ENCODE measurements around the gene PPP1CB. TPM values are rescaled to one million over a fixed set of nuclear protein-coding genes. Genes with fewer than 3 reads are reported as not detected.
"Not testable (repeated sequence)": the region's sequence is repeated elsewhere in the genome, so short reads cannot be mapped to it uniquely, and the experiment has no call there.

The PPP1CB gene
- polyA plus RNA-seq, 2 donors: 104 to 140 TPM

- H3K4me3 ChIP-seq (ENCODE audit: low read depth in 1 of 2, low read length in 2 of 2); H3K27me3 ChIP-seq (ENCODE audit: control insufficient read depth in 1 of 2, insufficient read depth in 2 of 2, low read length in 2 of 2); H3K9me3 ChIP-seq (ENCODE audit: control insufficient read depth in 2 of 2, insufficient read depth in 1 of 2, low read depth in 1 of 2, low read length in 1 of 2); H3K4me1 ChIP-seq (ENCODE audit: control insufficient read depth in 2 of 2, insufficient read depth in 2 of 2, low read length in 1 of 2); H3K36me3 ChIP-seq (ENCODE audit: control insufficient read depth in 2 of 2, insufficient read depth in 2 of 2, low read length in 1 of 2): not testable (repeated sequence)
- peak overlapping the region in 1 of 2 donors; percentile 49 for H3K27ac ChIP-seq (ENCODE audit: low read depth in 2 of 2, low read length in 1 of 2)
- WGBS, 2 donors: 85 to 87% methylated on average over 7 of the region's 7 CpGs
Observed at GRCh38 chr2:28784570-28784969, 32.9 kb downstream of the PPP1CB start.

GRCh38 chr2:28796620-28797019 is 45.0 kb downstream of the PPP1CB start:
- Histone ChIP-seq H3K9me3 (ENCODE audit: control insufficient read depth in 2 of 2, insufficient read depth in 1 of 2, low read depth in 1 of 2, low read length in 1 of 2) (no peaks in the 10 kb centered on the region), H3K36me3 (ENCODE audit: control insufficient read depth in 2 of 2, insufficient read depth in 2 of 2, low read length in 1 of 2) (peaks cover 0 to 5% of the 10 kb centered on the region in 2 donors), H3K4me1 (ENCODE audit: control insufficient read depth in 2 of 2, insufficient read depth in 2 of 2, low read length in 1 of 2) (no peaks in the 10 kb centered on the region), H3K4me3 (ENCODE audit: low read depth in 1 of 2, low read length in 2 of 2) (no peak overlapping the region), H3K27me3 (ENCODE audit: control insufficient read depth in 1 of 2, insufficient read depth in 2 of 2, low read length in 2 of 2) (no peaks in the 10 kb centered on the region), H3K27ac (ENCODE audit: low read depth in 2 of 2, low read length in 1 of 2) (no peak overlapping the region)
- WGBS, 2 donors: 75 to 80% methylated on average over 4 of the region's 4 CpGs

- Histone ChIP-seq H3K27me3 (ENCODE audit: control insufficient read depth in 1 of 2, insufficient read depth in 2 of 2, low read length in 2 of 2) (no peaks in the 10 kb centered on the region), H3K4me3 (ENCODE audit: low read depth in 1 of 2, low read length in 2 of 2) (no peak overlapping the region), H3K36me3 (ENCODE audit: control insufficient read depth in 2 of 2, insufficient read depth in 2 of 2, low read length in 1 of 2) (peaks cover 0 to 3% of the 10 kb centered on the region in 2 donors), H3K27ac (ENCODE audit: low read depth in 2 of 2, low read length in 1 of 2) (no peak overlapping the region), H3K4me1 (ENCODE audit: control insufficient read depth in 2 of 2, insufficient read depth in 2 of 2, low read length in 1 of 2) (no peaks in the 10 kb centered on the region), H3K9me3 (ENCODE audit: control insufficient read depth in 2 of 2, insufficient read depth in 1 of 2, low read depth in 1 of 2, low read length in 1 of 2) (no peaks in the 10 kb centered on the region)
- 50 to 78% methylated on average over 3 of the region's 3 CpGs for WGBS, 2 donors
Observed at GRCh38 chr2:28801726-28802125, 50.1 kb downstream of the PPP1CB start.

GRCh38 chr2:28802975-28803429 is 51.4 kb downstream of the PPP1CB start:
- WGBS, 2 donors: 36 to 55% methylated on average over 4 of the region's 4 CpGs
- Histone ChIP-seq H3K4me3 (ENCODE audit: low read depth in 1 of 2, low read length in 2 of 2) (no peak overlapping the region), H3K27ac (ENCODE audit: low read depth in 2 of 2, low read length in 1 of 2) (no peak overlapping the region), H3K36me3 (ENCODE audit: control insufficient read depth in 2 of 2, insufficient read depth in 2 of 2, low read length in 1 of 2) (peaks cover 0 to 3% of the 10 kb centered on the region in 2 donors), H3K4me1 (ENCODE audit: control insufficient read depth in 2 of 2, insufficient read depth in 2 of 2, low read length in 1 of 2) (no peaks in the 10 kb centered on the region), H3K27me3 (ENCODE audit: control insufficient read depth in 1 of 2, insufficient read depth in 2 of 2, low read length in 2 of 2) (no peaks in the 10 kb centered on the region), H3K9me3 (ENCODE audit: control insufficient read depth in 2 of 2, insufficient read depth in 1 of 2, low read depth in 1 of 2, low read length in 1 of 2) (no peaks in the 10 kb centered on the region)

GRCh38 chr2:28809927-28810326 is 58.3 kb downstream of the PPP1CB start:
- no peak overlapping the region for H3K27ac ChIP-seq (ENCODE audit: low read depth in 2 of 2, low read length in 1 of 2)
- peaks cover 4 to 6% of the 10 kb centered on the region in 2 donors for H3K4me1 ChIP-seq (ENCODE audit: control insufficient read depth in 2 of 2, insufficient read depth in 2 of 2, low read length in 1 of 2)
- no peaks in the 10 kb centered on the region for H3K9me3 ChIP-seq (ENCODE audit: control insufficient read depth in 2 of 2, insufficient read depth in 1 of 2, low read depth in 1 of 2, low read length in 1 of 2)
- WGBS, 2 donors: 69 to 75% methylated on average over 10 of the region's 10 CpGs
- H3K36me3 ChIP-seq (ENCODE audit: control insufficient read depth in 2 of 2, insufficient read depth in 2 of 2, low read length in 1 of 2): peaks cover 0 to 3% of the 10 kb centered on the region in 2 donors
- peak overlapping the region in 1 of 2 donors; percentile 42 for H3K4me3 ChIP-seq (ENCODE audit: low read depth in 1 of 2, low read length in 2 of 2)
- H3K27me3 ChIP-seq (ENCODE audit: control insufficient read depth in 1 of 2, insufficient read depth in 2 of 2, low read length in 2 of 2): no peaks in the 10 kb centered on the region

- H3K4me1 ChIP-seq (ENCODE audit: control insufficient read depth in 2 of 2, insufficient read depth in 2 of 2, low read length in 1 of 2): peaks cover 4 to 6% of the 10 kb centered on the region in 2 donors
- peak within 1 kb of the TSS; percentile 39 to 42 for H3K4me3 ChIP-seq (ENCODE audit: low read depth in 1 of 2, low read length in 2 of 2)
- H3K36me3 ChIP-seq (ENCODE audit: control insufficient read depth in 2 of 2, insufficient read depth in 2 of 2, low read length in 1 of 2): no peaks in the 10 kb centered on the region
- H3K9me3 ChIP-seq (ENCODE audit: control insufficient read depth in 2 of 2, insufficient read depth in 1 of 2, low read depth in 1 of 2, low read length in 1 of 2): no peaks in the 10 kb centered on the region
- WGBS, 2 donors: 5% methylated on average over 80 to 97 of the region's 97 CpGs
- H3K27ac ChIP-seq (ENCODE audit: low read depth in 2 of 2, low read length in 1 of 2): peak within 1 kb of the TSS in 1 of 2 donors; percentile 16
- no peaks in the 10 kb centered on the region for H3K27me3 ChIP-seq (ENCODE audit: control insufficient read depth in 1 of 2, insufficient read depth in 2 of 2, low read length in 2 of 2)
Observed at GRCh38 chr2:28810384-28811285, 59.0 kb downstream of the PPP1CB start, which contains the start of gene SPDYA. Gene SPDYA (plus strand): TSS chr2:28810834. CDS start chr2:28816015, 5,181 bp downstream.

GRCh38 chr2:28818053-28818452 is 66.4 kb downstream of the PPP1CB start:
- H3K4me3 ChIP-seq (ENCODE audit: low read depth in 1 of 2, low read length in 2 of 2): no peak overlapping the region
- H3K9me3 ChIP-seq (ENCODE audit: control insufficient read depth in 2 of 2, insufficient read depth in 1 of 2, low read depth in 1 of 2, low read length in 1 of 2): no peaks in the 10 kb centered on the region
- no peak overlapping the region for H3K27ac ChIP-seq (ENCODE audit: low read depth in 2 of 2, low read length in 1 of 2)
- H3K27me3 ChIP-seq (ENCODE audit: control insufficient read depth in 1 of 2, insufficient read depth in 2 of 2, low read length in 2 of 2): no peaks in the 10 kb centered on the region
- H3K4me1 ChIP-seq (ENCODE audit: control insufficient read depth in 2 of 2, insufficient read depth in 2 of 2, low read length in 1 of 2): no peaks in the 10 kb centered on the region
- H3K36me3 ChIP-seq (ENCODE audit: control insufficient read depth in 2 of 2, insufficient read depth in 2 of 2, low read length in 1 of 2): no peaks in the 10 kb centered on the region
- 85 to 88% methylated on average over 3 of the region's 3 CpGs for WGBS, 2 donors

GRCh38 chr2:28821295-28821958 is 69.8 kb downstream of the PPP1CB start:
- no peak overlapping the region for H3K27ac ChIP-seq (ENCODE audit: low read depth in 2 of 2, low read length in 1 of 2)
- no peaks in the 10 kb centered on the region for H3K4me1 ChIP-seq (ENCODE audit: control insufficient read depth in 2 of 2, insufficient read depth in 2 of 2, low read length in 1 of 2)
- no peaks in the 10 kb centered on the region for H3K36me3 ChIP-seq (ENCODE audit: control insufficient read depth in 2 of 2, insufficient read depth in 2 of 2, low read length in 1 of 2)
- WGBS, 2 donors: 6 to 7% methylated on average over 8 of the region's 8 CpGs
- H3K27me3 ChIP-seq (ENCODE audit: control insufficient read depth in 1 of 2, insufficient read depth in 2 of 2, low read length in 2 of 2): no peaks in the 10 kb centered on the region
- no peak overlapping the region for H3K4me3 ChIP-seq (ENCODE audit: low read depth in 1 of 2, low read length in 2 of 2)
- no peaks in the 10 kb centered on the region for H3K9me3 ChIP-seq (ENCODE audit: control insufficient read depth in 2 of 2, insufficient read depth in 1 of 2, low read depth in 1 of 2, low read length in 1 of 2)

GRCh38 chr2:28822036-28822435 is 70.4 kb downstream of the PPP1CB start:
- Histone ChIP-seq H3K9me3 (ENCODE audit: control insufficient read depth in 2 of 2, insufficient read depth in 1 of 2, low read depth in 1 of 2, low read length in 1 of 2) (no peaks in the 10 kb centered on the region), H3K36me3 (ENCODE audit: control insufficient read depth in 2 of 2, insufficient read depth in 2 of 2, low read length in 1 of 2) (no peaks in the 10 kb centered on the region), H3K4me3 (ENCODE audit: low read depth in 1 of 2, low read length in 2 of 2) (no peak overlapping the region), H3K27me3 (ENCODE audit: control insufficient read depth in 1 of 2, insufficient read depth in 2 of 2, low read length in 2 of 2) (no peaks in the 10 kb centered on the region), H3K4me1 (ENCODE audit: control insufficient read depth in 2 of 2, insufficient read depth in 2 of 2, low read length in 1 of 2) (no peaks in the 10 kb centered on the region), H3K27ac (ENCODE audit: low read depth in 2 of 2, low read length in 1 of 2) (no peak overlapping the region)

All from esophagus (tissue), 2 donors.